ENCODE results near the gene MAD1L1. TPM values are rescaled to one million over a fixed set of nuclear protein-coding genes. Genes with fewer than 3 reads are reported as not detected.

The MAD1L1 gene
- total RNA-seq, 1 experiment from 2014 or later, result 50.8 TPM

- ChIA-PET CTCF (no interaction called here), POLR2A (ENCODE audit: unreplicated experiment) (no interaction called here)
- Histone ChIP-seq H3K27me3 (ENCODE audit: insufficient read depth, low read depth) (no peaks in the 10 kb centered on the region), H3K9me3 (ENCODE audit: insufficient read depth, low read depth) (no peaks in the 10 kb centered on the region), H3K27ac (no peak overlapping the region), H3K4me1 (replicated peaks; ENCODE audit: insufficient read depth) (no peaks in the 10 kb centered on the region), H2AFZ (no peak overlapping the region), H3K79me2 (ENCODE audit: low read depth) (no peaks in the 10 kb centered on the region), H4K20me1 (ENCODE audit: insufficient read depth) (peaks cover 6% of the 10 kb centered on the region; the same call in 1 of the 2 replicates), H3K36me3 (ENCODE audit: low read depth) (no peaks in the 10 kb centered on the region), H3K4me3 (no peak overlapping the region), H3K4me2 (no peak overlapping the region), H3K9me2 (ENCODE audit: insufficient read depth) (no peaks in the 10 kb centered on the region), H3F3A (ENCODE audit: insufficient read depth, low read depth) (no peaks in the 10 kb centered on the region)
- TF ChIP-seq, protein P1, sequence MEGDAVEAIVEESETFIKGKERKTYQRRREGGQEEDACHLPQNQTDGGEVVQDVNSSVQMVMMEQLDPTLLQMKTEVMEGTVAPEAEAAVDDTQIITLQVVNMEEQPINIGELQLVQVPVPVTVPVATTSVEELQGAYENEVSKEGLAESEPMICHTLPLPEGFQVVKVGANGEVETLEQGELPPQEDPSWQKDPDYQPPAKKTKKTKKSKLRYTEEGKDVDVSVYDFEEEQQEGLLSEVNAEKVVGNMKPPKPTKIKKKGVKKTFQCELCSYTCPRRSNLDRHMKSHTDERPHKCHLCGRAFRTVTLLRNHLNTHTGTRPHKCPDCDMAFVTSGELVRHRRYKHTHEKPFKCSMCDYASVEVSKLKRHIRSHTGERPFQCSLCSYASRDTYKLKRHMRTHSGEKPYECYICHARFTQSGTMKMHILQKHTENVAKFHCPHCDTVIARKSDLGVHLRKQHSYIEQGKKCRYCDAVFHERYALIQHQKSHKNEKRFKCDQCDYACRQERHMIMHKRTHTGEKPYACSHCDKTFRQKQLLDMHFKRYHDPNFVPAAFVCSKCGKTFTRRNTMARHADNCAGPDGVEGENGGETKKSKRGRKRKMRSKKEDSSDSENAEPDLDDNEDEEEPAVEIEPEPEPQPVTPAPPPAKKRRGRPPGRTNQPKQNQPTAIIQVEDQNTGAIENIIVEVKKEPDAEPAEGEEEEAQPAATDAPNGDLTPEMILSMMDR (conservative IDR thresholded peaks at IDR 0.05), result no peak
- no peak for TF ChIP-seq EZH2 (IDR thresholded peaks at IDR 0.05; ENCODE audit: low read depth)
- DNase-seq, result no peak
- intact Hi-C loops (cut with micrococcal nuclease; ENCODE audit: unreplicated experiment), result no loop called here
- BruUV-seq (replicated peaks), result no TSS peak
Measured at GRCh38 chr7:1949681-1950055, 283.1 kb downstream of the MAD1L1 start.

DNA sequence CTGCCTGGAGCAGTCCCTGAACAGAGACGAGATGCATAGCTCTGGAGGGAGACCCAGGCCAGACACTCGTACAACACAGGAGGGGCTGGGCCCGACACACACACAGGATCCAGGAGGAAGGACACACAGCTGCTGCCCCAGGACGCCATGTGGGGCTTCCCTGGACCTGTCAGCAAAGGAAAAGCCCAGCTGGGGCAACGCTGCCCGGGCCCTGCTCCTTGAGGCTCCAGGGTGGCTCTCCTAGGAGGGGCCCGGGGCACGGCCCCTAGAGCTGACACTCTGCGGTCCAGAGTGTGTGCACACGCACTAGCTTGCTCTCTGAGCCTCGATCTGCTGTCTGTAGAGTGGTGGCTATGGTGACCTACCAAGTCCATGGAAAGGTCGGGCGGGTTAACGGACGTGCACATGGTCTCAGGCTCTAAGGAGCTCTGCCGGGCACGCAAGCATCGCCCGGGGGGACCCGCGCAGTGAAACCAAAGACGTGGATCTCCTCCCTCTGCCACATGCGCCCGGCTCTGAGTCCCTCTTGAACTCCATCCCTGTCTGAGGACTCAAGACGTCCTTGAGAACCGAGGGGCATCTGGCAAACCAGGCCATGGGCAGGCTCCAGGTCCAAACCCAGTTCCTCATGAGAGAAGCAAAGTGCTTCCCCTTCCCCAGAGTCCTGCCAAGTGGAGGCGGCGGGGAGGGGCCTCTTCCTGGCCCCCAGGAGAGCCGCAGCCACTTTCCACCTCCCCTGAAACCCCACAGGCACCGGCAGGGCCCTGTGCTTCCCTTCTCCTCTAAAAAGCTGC, 283.7 kb downstream of the MAD1L1 start:
- no peaks in the 10 kb centered on the region for H3K79me2 ChIP-seq (ENCODE audit: low read depth)
- intact Hi-C loops (cut with micrococcal nuclease; ENCODE audit: unreplicated experiment), result no loop called here
- no peak for DNase-seq
- TF ChIP-seq, protein P1 (conservative IDR thresholded peaks at IDR 0.05), result no peak
- no peak for TF ChIP-seq EZH2 (IDR thresholded peaks at IDR 0.05; ENCODE audit: low read depth)
- ChIA-PET POLR2A (ENCODE audit: unreplicated experiment) (no interaction called here), CTCF (no interaction called here)
- H3K4me3 ChIP-seq, result no peak overlapping the region
- H3K4me1 ChIP-seq (replicated peaks; ENCODE audit: insufficient read depth), result no peaks in the 10 kb centered on the region
- H3K9me2 ChIP-seq (ENCODE audit: insufficient read depth), result no peaks in the 10 kb centered on the region
- no peaks in the 10 kb centered on the region for H3K27me3 ChIP-seq (ENCODE audit: insufficient read depth, low read depth)
- no peak overlapping the region for H3K4me2 ChIP-seq
- no TSS peak for BruUV-seq (replicated peaks)
- H3K27ac ChIP-seq, result no peak overlapping the region
- no peaks in the 10 kb centered on the region for H3K36me3 ChIP-seq (ENCODE audit: low read depth)
- peaks cover 6% of the 10 kb centered on the region; the same call in 1 of the 2 replicates for H4K20me1 ChIP-seq (ENCODE audit: insufficient read depth)
- no peak overlapping the region for H2AFZ ChIP-seq
- H3F3A ChIP-seq (ENCODE audit: insufficient read depth, low read depth), result no peaks in the 10 kb centered on the region
- H3K9me3 ChIP-seq (ENCODE audit: insufficient read depth, low read depth), result no peaks in the 10 kb centered on the region

GRCh38 chr7:1948301-1948796, 284.4 kb downstream of the MAD1L1 start:
- BruUV-seq (replicated peaks), result no TSS peak

More at GRCh38 chr7:1948301-1948796, 284.4 kb downstream of the MAD1L1 start:
- TF ChIP-seq, protein P1 (conservative IDR thresholded peaks at IDR 0.05), result no peak
- no peak for TF ChIP-seq EZH2 (IDR thresholded peaks at IDR 0.05; ENCODE audit: low read depth)
- Histone ChIP-seq H3K4me3 (no peak overlapping the region), H3K9me3 (ENCODE audit: insufficient read depth, low read depth) (no peaks in the 10 kb centered on the region), H3K27me3 (ENCODE audit: insufficient read depth, low read depth) (no peaks in the 10 kb centered on the region), H3K4me2 (no peak overlapping the region), H3K36me3 (ENCODE audit: low read depth) (no peaks in the 10 kb centered on the region), H3K79me2 (ENCODE audit: low read depth) (no peaks in the 10 kb centered on the region), H3K4me1 (replicated peaks; ENCODE audit: insufficient read depth) (no peaks in the 10 kb centered on the region), H3K27ac (no peak overlapping the region), H3F3A (ENCODE audit: insufficient read depth, low read depth) (no peaks in the 10 kb centered on the region), H4K20me1 (ENCODE audit: insufficient read depth) (peaks cover 6% of the 10 kb centered on the region; the same call in 1 of the 2 replicates), H2AFZ (no peak overlapping the region), H3K9me2 (ENCODE audit: insufficient read depth) (no peaks in the 10 kb centered on the region)
- intact Hi-C loops (cut with micrococcal nuclease; ENCODE audit: unreplicated experiment), result no loop called here
- POLR2A ChIA-PET (ENCODE audit: unreplicated experiment), result no interaction called here
- no peak for DNase-seq
- CTCF ChIA-PET, result no interaction called here

All from PC-9 (cell line).